Endodermal cell (in vitro differentiated cells): ENCODE results near the gene DPP3. TPM values are rescaled to one million over a fixed set of nuclear protein-coding genes. Genes with fewer than 3 reads are reported as not detected.
A peak's percentile ranks its signal among the peaks of the same experiment; 100 is the strongest.

ENCODE experiments used
- DNase-seq: peaks from one replicate; pipeline ENCODE4 v3.0.0-alpha.2; 2017
- H3K27ac ChIP-seq: 2 replicates; pipeline ENCODE4 v1.5.1; 2013; ENCODE audit warnings: mild to moderate bottlenecking, low read depth, low read length, moderate library complexity
- H3K27me3 ChIP-seq: 2 replicates; pipeline ENCODE4 v1.6.1; 2013; ENCODE audit warnings: mild to moderate bottlenecking, low read length, moderate library complexity; ENCODE audit not compliant: insufficient read depth, control insufficient read depth, poor library complexity, severe bottlenecking
- H3K36me3 ChIP-seq: 2 replicates; pipeline ENCODE4 v1.7.0; 2013; ENCODE audit warnings: mild to moderate bottlenecking, low read length, moderate library complexity; ENCODE audit not compliant: control insufficient read depth, insufficient read depth
- H3K4me1 ChIP-seq: one replicate; pipeline ENCODE4 v1.7.0; 2013; ENCODE audit warnings: low read length; ENCODE audit not compliant: control insufficient read depth, insufficient read depth
- H3K4me3 ChIP-seq: 2 replicates; pipeline ENCODE4 v1.5.1; 2013; ENCODE audit warnings: mild to moderate bottlenecking, low read length, moderate library complexity
- H3K9ac ChIP-seq: 2 replicates; pipeline ENCODE4 v1.6.1; 2013; ENCODE audit warnings: mild to moderate bottlenecking, low read length, moderate library complexity; ENCODE audit not compliant: poor library complexity, severe bottlenecking; ENCODE audit errors: extremely low read depth
- H3K9me3 ChIP-seq: 2 replicates; pipeline ENCODE4 v1.6.1; 2013; ENCODE audit warnings: mild to moderate bottlenecking, low read length, moderate library complexity; ENCODE audit not compliant: control insufficient read depth
- H3K27ac Mint-ChIP-seq: 2 replicates; pipeline ENCODE4 v1.8.0; 2020; ENCODE audit warnings: mixed read lengths
- H3K27me3 Mint-ChIP-seq: 2 replicates; pipeline ENCODE4 v1.8.0; 2021; ENCODE audit warnings: mild to moderate bottlenecking, mixed read lengths; ENCODE audit not compliant: insufficient read depth
- H3K36me3 Mint-ChIP-seq: 2 replicates; pipeline ENCODE4 v1.8.0; 2020; ENCODE audit warnings: low read depth, mixed read lengths
- H3K4me1 Mint-ChIP-seq: 2 replicates; pipeline ENCODE4 v1.8.0; 2020; ENCODE audit warnings: mixed read lengths
- H3K4me3 Mint-ChIP-seq: 2 replicates; pipeline ENCODE4 v1.8.0; 2020; ENCODE audit warnings: mild to moderate bottlenecking, moderate library complexity, mixed read lengths
- H3K9me3 Mint-ChIP-seq: 2 replicates; pipeline ENCODE4 v1.8.0; 2020; ENCODE audit warnings: mild to moderate bottlenecking, mixed read lengths
- CTCF ChIP-seq: fragments of 200-600 bp; sonication (generic); conservative IDR thresholded peaks from 2 replicates; pipeline ENCODE4 v1.5.0; 2021; ENCODE audit warnings: antibody characterized with exemption, mild to moderate bottlenecking
- WGBS, 2 experiments: methylation state at CpG; one replicate each; pipeline versions ENCODE4 v1.1.5 to v1.1.7; 2013; ENCODE audit warnings: missing lambda C conversion rate in 2 of 2, mixed read lengths in 1 of 2; ENCODE audit not compliant: insufficient coverage in 1 of 2, insufficient read length in 1 of 2; 5-methylcytosine and 5-hydroxymethylcytosine counted together
- total RNA-seq, 2 donors: library from RNA; stranded (reverse); fragmentation: NEBNext Ultra II Directional in 1 of 2; extraction: Animal tissue kit (Norgen Biotek cat#: 25700) in 1 of 2; gene quantifications; 2 replicates in 1 of 2; 3 replicates in 1 of 2; pipeline ENCODE4 v1.2.1, GENCODE V29; 2021

The DPP3 gene
- total RNA-seq, 2 donors from 2014 or later, result 84.8 to 86.3 TPM

GRCh38 chr11:66494935-66495334 is 14.7 kb downstream of the DPP3 start:
- no peak overlapping the region for H3K4me3 Mint-ChIP-seq
- H3K9me3 Mint-ChIP-seq, result no peaks in the 10 kb centered on the region
- Histone ChIP-seq H3K27ac (no peak overlapping the region), H3K27me3 (no peaks in the 10 kb centered on the region), H3K9ac (no peak overlapping the region), H3K4me3 (no peak overlapping the region), H3K4me1 (no peaks in the 10 kb centered on the region), H3K36me3 (peaks cover 62% of the 10 kb centered on the region), H3K9me3 (no peaks in the 10 kb centered on the region)
- H3K4me1 Mint-ChIP-seq, result peaks cover 3% of the 10 kb centered on the region
- no peak overlapping the region for H3K27ac Mint-ChIP-seq
- TF ChIP-seq CTCF, result no peak
- DNase-seq, result peak; percentile 74
- H3K27me3 Mint-ChIP-seq, result no peaks in the 10 kb centered on the region
- peaks cover 55% of the 10 kb centered on the region for H3K36me3 Mint-ChIP-seq
- WGBS, 2 experiments, result 86 to 92% methylated on average over 11 to 14 of the region's 14 CpGs

- Histone ChIP-seq H3K4me3 (no peak overlapping the region), H3K4me1 (no peaks in the 10 kb centered on the region), H3K9ac (no peak overlapping the region), H3K27ac (no peak overlapping the region), H3K27me3 (no peaks in the 10 kb centered on the region), H3K9me3 (no peaks in the 10 kb centered on the region), H3K36me3 (peaks cover 65% of the 10 kb centered on the region)
- peak; percentile 87 for DNase-seq
- Mint-ChIP-seq H3K4me3 (no peak overlapping the region), H3K27me3 (no peaks in the 10 kb centered on the region), H3K4me1 (peaks cover 3% of the 10 kb centered on the region), H3K36me3 (peaks cover 57% of the 10 kb centered on the region), H3K9me3 (no peaks in the 10 kb centered on the region), H3K27ac (no peak overlapping the region)
- TF ChIP-seq CTCF, result peak; percentile 73
- 88 to 97% methylated on average over 6 to 17 of the region's 17 CpGs for WGBS, 2 experiments
These were observed 15.2 kb downstream of the DPP3 start for GRCh38 chr11:66495401-66495854.

- TF ChIP-seq CTCF, result no peak
- Histone ChIP-seq H3K4me3 (no peak overlapping the region), H3K36me3 (peaks cover 65% of the 10 kb centered on the region), H3K9me3 (no peaks in the 10 kb centered on the region), H3K9ac (no peak overlapping the region), H3K27ac (no peak overlapping the region), H3K4me1 (no peaks in the 10 kb centered on the region), H3K27me3 (no peaks in the 10 kb centered on the region)
- H3K27me3 Mint-ChIP-seq, result no peaks in the 10 kb centered on the region
- H3K9me3 Mint-ChIP-seq, result no peaks in the 10 kb centered on the region
- H3K36me3 Mint-ChIP-seq, result peaks cover 59% of the 10 kb centered on the region
- H3K4me1 Mint-ChIP-seq, result no peaks in the 10 kb centered on the region
- 87 to 97% methylated on average over 6 to 16 of the region's 16 CpGs for WGBS, 2 experiments
- H3K4me3 Mint-ChIP-seq, result no peak overlapping the region
- no peak overlapping the region for H3K27ac Mint-ChIP-seq
- DNase-seq, result no peak
These were observed 17.0 kb downstream of the DPP3 start for GRCh38 chr11:66497206-66497605.
